GM18511 (cell line): ENCODE measurements around the gene ANKMY1.
A peak's percentile ranks its signal among the peaks of the same experiment; 100 is the strongest.
"Not testable (repeated sequence)": the region's sequence is repeated elsewhere in the genome, so short reads cannot be mapped to it uniquely, and the experiment has no call there.

ENCODE experiments used
- ATAC-seq: cut with Tn5 transposase; IDR thresholded peaks from one replicate; pipeline ENCODE4 v1.9.1; 2021; ENCODE audit warnings: mild to moderate bottlenecking, moderate library complexity; ENCODE audit not compliant: unreplicated experiment

ANKMY1 gene

DNA sequence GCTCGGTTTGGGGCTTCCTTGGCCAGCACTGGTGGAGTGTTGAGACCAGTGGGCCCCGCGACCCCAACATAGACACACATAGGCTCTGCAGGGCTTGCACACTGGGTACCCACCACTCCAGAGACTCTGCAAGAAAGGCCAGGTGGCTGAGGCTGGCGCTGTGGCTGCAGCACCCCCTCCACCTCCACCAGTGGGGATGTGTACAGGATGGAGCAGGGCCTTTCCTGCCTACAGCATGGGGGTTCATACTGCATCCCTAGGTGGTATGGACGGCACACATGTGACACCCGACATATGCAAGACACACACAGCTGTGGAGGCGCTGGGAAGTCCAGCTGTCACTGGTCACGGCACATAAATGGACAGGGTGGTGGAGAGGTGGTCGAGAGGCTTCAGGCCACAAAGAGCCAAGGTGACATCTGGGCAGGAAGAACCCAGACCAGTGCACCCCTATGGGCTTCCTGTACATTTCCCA lies 11.8 kb upstream of the ANKMY1 start:
- ATAC-seq, result no peak

GRCh38 chr2:240568678-240569522 lies 11.1 kb upstream of the ANKMY1 start:
- ATAC-seq, result peak; percentile 20

DNA sequence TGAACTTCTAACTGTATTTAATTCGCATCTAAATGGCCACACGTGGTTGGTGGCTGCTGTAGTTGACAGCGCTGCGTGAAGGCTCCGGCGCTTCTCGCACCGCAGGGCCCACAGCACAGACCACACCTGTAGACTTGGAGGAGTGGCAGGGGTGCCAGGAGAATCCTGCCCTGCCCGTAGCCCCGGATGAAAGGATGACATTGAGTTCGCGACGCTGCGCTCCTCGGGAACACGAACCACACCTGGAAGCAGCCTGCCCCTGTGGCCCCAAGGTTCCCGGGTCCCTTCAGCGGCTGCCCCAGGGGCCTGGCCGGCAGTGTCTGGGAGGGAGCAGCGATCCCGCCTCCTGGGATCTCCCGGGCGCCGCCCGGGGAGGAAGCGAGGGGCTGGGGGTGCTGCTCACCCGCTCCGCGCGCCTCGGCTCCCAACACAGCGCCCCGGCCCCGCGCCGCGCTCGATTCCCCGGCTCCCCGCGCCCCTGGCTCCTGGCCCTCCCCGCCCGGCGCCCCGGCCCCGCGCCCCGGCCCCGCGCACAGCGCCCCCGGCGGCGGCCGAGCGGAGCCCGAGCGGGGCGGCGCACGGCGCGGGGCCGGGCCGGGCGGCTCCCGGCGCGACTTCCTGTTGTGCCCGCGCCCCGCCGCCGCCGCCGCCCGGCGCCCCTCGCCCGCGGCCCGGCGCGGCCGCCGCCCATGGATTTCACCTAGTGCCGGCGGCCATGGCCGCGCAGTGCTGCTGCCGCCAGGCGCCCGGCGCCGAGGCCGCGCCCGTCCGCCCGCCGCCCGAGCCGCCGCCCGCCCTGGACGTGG lies 10.3 kb upstream of the ANKMY1 start, which contains the start of gene RNPEPL1:
RNPEPL1 (plus strand) TSS at position 613 of the 806 bp plus-strand sequence; CDS start at position 716, 103 bp downstream.
- ATAC-seq, result peak; percentile 36

DNA sequence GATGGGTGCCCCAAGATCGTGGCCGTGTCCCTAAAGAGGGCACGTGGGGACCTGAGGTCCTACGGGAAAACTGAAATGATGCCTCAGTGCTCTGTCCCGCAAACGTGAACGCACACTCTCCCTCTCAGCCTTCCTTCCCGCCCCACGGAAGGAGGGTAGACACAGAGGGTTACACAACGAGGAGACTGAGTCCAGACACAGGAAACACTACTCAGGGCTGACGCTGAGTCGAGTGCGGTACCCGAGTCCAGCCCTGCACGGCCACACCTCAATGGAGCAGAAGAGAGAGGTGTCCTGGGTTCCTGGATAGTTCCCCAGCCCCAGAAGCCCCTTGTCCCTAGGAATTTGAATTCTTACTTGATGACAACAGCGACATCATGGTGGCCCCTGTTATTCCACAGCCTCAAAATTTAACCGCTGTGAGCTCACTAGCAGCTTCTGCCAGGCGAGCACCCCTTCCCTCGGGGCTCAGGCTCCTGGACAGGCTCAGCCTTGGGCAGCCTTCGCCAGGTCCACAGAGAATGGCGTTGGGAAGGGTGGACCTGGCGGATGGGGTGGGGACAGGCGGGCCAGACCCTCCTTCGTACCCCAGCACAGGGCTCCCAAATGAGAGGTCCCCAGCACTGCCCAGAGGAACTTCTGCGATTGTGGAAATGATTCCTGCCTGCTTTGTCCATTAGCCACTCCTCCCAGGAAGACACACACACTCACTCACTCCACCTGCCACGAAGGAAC lies 9.5 kb upstream of the ANKMY1 start:
- no peak for ATAC-seq

GRCh38 chr2:240566203-240567136 lies 8.7 kb upstream of the ANKMY1 start:
- peak; percentile 53 for ATAC-seq

- peak; percentile 50 for ATAC-seq
Measured at GRCh38 chr2:240565333-240566202, 7.8 kb upstream of the ANKMY1 start.

DNA sequence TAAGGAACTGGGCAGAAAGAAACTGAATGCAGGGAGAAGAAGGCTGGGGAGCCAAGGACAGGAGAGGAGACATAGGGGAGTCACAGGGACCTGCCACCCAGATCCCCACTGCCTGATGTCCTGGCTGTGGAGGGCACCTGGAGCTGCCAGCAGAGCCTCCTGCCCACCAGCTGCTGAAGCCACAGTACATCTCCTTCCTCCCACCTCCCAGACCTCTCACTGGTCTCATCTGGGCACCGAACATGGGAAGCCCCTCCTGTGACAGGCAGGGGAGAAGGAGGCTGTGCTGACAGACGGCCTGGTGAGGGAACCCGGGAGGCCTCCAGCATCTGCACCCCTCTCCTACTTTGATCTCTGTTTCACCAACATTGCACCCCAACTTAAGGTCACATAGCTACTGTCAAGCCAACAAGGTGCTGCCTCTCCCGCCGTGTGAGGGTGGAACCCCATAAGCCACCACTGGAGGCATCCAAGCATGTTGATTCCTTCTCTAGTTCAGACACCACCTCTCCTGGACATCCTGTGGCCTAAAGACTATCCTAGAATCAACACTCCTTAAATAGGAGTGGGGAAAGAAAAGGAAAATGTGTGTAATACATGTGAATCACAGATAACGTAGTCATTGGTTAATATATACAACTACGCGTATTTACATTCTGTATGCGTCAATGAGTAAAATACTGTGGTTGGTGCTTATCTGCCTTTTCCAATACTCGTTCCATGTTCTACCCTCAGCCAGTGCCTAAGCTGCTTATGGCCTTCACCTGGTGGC lies 7.0 kb upstream of the ANKMY1 start:
- no peak for ATAC-seq

DNA sequence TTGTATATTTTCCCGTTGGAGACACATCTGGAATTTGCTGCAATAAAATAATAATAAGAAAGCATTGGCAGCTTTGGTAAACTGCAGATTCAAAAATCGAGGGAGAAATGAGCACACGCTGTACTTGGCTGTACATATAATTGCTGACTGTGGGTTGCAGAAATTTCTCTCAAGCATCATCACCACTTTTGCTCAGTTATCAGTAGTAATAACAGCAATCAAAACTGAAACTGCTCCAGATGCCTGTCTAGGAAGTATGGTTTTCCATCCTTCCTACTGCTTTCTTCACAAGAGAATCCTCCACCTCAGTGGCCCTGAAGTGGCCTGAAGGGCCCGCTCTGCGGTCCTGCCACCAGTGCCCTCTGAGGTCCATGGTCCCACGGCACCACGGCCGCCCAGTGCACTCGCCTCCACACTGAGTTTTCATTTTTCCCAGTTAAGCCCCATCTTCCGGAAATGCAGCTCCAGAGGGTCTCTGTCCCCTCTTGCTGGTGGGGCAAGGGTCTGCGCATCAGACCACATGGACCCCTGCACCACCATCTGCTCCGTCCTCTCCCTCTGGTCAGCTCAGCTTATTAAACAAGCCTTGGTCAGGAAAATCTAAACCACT lies 6.3 kb upstream of the ANKMY1 start:
- ATAC-seq, result no peak

GRCh38 chr2:240563231-240563630 lies 5.4 kb upstream of the ANKMY1 start:
- not testable (repeated sequence) for ATAC-seq

DNA sequence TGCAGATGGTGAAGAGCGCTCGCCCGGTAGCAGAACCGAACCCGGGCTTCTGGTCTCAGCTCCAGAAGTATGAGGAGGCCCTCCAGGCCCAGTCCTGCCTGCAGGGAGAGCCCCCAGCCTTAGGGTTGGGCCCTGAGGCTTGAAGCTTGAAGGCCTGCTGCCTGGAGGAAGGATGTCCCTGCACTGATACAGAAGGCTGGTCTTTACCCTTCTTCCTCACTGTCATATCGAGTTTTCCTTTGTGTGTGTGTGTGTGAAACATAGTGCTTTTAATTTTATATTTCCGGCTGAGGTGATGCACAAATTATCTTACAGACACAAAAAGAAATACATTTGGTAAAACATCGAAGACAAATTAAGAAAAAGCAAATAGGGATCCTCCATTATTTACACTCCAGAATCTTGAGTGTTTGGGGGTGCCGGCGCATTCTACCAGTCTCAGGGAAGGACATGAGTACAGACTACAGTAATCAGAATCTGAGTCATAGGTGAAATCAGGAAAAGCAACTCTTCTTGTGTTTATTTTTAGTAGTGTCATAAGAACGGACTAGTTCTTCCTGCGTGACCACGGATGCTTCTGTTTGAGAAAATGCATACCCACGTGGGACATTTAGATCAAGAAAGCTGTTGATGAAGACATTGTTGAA lies 3.7 kb upstream of the ANKMY1 start:
- peak; percentile 3 for ATAC-seq

DNA sequence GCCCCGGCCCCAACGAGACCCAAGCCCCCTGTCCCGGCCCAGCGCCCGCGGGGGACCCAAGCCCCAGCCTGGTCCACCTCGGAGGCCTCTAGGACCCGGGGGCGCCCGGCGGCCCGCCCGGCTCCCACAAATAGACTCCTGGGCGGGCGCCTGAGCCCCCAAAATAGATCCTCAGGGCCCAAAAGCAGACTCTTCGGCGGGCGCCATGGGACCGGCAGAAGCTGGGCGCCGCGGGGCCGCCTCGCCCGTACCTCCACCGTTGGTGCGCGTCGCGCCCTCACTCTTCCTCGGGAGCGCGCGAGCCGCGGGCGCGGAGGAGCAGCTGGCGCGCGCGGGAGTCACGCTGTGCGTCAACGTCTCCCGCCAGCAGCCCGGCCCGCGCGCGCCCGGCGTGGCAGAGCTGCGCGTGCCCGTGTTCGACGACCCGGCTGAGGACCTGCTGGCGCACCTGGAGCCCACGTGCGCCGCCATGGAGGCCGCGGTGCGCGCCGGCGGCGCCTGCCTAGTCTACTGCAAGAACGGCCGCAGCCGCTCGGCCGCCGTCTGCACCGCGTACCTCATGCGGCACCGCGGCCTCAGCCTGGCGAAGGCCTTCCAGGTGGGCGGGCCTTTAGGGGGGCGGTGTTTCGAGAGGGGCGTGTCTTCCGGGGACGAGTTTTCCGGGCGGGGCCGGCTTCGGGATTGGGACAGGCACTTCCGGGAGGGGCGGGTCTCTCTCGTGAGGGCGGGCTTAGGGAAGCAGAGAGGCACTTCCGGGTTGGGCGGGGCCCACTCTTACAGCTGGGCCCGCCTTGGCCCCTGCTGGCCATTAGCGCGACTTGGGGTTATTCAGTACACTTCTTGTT lies 2.9 kb upstream of the ANKMY1 start:
- ATAC-seq, result peak; percentile 57

DNA sequence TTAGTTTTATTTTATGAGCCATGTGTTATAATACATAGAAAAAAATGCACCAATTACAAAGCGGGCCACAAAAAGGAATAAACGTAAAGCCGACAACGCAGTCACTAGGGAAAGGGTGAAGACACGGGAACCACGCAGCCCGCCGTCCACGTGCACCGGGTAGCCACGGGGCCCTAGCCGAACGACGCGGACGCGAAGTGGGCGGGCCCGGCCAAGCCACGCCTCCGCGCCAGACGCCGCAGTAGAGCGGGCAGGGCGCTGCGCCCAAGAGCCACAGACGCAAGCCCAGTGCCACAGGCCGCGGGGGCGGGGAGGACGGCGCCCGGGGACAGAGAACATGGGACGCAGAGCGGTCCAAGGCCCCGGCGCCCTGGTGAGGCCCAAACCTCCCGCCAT lies 2.3 kb upstream of the ANKMY1 start, which contains the start of gene DUSP28:
DUSP28 (plus strand) TSS at position 274 of the 396 bp plus-strand sequence. CDS start 328 bp downstream, outside the sequence.
- ATAC-seq, result peak; percentile 73

DNA sequence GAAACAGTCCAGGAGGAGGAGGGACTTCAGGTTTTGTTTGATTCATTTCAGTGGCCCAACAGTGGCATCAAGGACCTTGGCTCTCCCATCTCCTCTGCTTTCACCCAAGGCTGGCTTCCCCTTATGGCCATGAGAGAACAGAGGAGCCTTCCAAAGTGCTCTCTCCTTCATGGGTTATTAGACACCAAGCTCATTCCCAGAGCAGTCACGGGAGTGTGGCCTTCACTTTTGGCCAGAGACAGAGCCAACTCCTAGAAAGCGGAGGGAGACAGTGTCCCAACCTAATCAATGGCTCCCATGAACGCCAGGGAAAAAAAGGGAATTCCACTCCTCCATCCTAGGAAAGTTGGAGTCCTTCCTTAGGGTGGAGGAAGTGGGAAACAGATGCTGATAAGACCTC lies 1.5 kb upstream of the ANKMY1 start:
- ATAC-seq, result no peak

- no peak for ATAC-seq
Measured at GRCh38 chr2:240558236-240558761, 511 bp upstream of the ANKMY1 start.

DNA sequence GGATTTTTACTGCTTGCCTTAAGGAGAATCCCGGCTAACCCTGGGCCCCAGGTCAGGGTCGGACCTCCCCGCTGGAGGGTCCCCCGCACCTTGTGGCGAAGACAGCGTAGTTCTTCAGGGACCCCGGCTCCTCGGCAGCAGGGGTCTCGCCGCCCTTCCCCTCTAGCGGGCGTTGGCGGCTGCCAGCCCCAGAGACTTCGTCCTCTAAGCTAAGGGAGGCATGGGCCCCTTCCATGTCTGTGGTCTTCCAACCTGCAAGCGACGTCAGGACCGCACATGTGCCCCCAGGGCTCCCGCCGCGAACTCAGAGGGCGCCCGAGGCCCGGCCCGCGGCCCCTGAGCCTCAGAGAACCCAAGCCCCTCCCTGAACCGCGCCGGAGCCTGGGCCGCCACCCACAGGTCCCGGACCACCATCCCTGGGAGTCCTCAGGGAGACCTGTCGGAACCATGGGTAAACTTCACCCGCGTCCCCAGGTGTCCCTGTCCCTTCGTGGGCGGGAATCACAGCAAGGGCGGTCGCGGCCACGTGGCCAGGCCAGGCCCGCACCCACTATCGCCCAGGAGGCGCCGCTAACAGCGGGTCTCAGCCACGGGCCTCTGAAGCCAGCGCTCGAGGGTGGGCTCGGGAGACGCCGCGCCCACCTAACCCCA lies 562 bp downstream of the ANKMY1 start:
- ATAC-seq, result no peak
